ENCODE data around the gene ZSCAN12. TPM values are rescaled to one million over a fixed set of nuclear protein-coding genes. Genes with fewer than 3 reads are reported as not detected.
"Not testable (repeated sequence)": the region's sequence is repeated elsewhere in the genome, so short reads cannot be mapped to it uniquely, and the experiment has no call there.

Gene ZSCAN12
- polyA plus RNA-seq, 1 donor, result 17.0 TPM

GRCh38 chr6:28395918-28396317 lies 3.6 kb downstream of the ZSCAN12 start:
- no peak for DNase-seq

- DNase-seq, result no peak
Measured at GRCh38 chr6:28393912-28394662, 5.5 kb downstream of the ZSCAN12 start.

- no peak for DNase-seq
Measured at GRCh38 chr6:28390688-28391087, 8.9 kb downstream of the ZSCAN12 start.

GRCh38 chr6:28384143-28384533 lies 15.4 kb downstream of the ZSCAN12 start:
- no peak for DNase-seq

- DNase-seq, result peak; percentile 89
Measured at GRCh38 chr6:28383235-28384142, 16.1 kb downstream of the ZSCAN12 start.

DNA sequence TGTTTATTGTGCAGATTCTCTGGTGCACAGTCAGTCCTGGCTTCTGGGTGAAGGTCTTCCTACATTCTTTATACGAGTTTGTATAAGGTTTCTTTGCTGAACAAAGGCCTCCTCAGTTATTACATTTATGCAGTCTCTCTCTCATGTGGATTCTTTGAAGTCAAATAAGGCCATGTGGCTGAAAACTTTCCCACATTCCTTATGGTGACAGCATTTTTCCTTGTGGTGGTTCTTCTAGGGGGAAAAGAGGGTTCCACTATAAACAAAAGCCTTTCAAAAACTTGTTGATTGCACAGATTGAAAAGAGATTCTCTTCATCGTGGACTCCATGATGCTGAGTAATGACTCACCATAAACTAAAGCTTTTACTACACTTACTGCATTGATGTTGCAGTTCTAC lies 19.2 kb downstream of the ZSCAN12 start:
- no peak for DNase-seq

- DNase-seq, result no peak
Measured at GRCh38 chr6:28378644-28379043, 20.9 kb downstream of the ZSCAN12 start.

DNA sequence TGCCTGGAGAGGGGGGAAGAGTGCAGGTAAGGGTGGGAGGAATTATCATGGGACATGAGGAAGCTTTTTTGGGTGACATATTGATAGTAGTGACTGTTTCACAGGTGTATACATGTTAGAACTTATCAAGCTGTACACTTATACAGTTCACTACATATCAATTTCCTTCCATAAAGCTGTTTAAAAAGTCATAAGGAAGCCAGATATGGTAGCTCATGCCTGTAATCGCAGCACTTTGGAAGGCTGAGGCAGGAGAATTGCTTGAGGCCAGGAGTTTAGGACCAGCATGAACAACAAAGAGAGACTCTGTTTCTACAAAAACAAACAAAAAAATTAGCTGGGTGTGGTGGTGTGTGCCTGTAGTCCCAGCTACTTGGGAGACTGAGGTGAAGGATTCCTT lies 21.7 kb downstream of the ZSCAN12 start:
- DNase-seq, result no peak

DNA sequence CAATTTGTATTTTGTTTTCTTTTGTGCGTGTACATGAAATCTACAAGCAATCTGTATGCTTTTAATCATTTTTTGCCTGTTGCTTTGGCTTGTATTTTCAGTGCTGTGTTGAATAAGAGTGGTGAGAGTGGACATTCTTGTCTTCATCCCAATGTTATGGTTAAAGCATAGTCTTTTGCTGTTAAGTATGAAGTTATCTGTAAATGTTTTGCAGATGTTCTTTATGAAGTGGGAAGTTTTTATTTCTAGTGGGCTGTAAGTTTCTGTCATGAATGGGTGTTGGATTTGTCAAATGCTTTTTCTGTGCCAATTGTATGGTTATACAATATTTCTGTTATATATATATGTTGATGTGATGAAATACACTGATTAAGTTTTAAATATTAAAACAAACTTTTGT lies 25.6 kb downstream of the ZSCAN12 start:
- no peak for DNase-seq

DNA sequence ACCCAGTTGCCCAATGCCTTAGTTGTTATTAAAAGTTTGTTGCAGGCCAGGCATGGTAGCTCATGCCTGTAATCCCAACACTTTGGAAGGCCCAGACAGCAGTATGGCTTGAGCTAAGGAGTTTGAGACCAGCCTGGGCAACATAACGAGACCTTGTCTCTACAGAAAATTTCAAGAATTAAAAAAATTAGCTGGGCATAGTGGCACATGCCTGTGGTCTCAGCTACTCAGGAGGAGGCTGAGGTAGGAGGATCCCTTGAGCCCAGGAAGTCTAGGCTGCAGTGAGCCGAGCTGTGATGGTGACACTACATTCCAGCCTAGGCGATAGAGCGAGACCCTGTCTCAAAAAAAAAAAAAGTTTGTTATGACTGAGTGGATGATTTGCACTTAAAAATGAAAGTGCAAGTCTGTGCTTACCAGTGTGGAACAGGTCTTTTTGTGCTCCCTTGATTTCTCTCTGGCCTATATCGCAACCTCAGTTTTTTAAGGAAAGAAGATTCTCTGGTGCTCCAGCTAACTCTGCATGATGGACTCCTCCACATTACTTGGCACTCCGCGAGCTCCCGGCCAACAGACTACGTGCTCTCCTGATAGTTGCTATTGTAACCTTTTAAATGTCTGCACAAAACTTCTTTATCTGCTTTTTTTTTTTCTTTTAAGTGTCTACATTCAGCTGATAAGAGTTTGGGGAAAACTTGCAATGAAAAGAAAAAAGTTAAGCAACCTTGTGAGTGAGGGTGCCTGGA lies 27.7 kb downstream of the ZSCAN12 start:
- DNase-seq, result no peak

DNA sequence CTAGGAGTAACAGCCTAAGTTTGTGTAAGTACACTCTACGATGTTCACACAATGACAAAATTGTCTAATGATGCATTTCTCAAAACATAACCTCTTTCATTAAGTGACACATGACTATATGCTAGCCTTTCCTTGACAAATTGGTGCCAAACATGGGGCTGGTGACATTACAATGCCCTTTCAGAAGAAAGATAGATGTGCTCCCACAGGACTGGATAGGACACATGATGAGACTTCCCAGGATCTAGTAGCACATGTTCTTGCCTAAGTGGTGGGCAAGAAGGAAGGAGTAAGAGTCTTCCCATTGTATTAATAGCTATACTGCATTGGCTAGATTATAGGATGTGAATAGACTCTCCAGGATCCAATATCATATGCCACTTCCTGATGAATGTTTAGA lies 28.3 kb downstream of the ZSCAN12 start:
- DNase-seq, result no peak

DNA sequence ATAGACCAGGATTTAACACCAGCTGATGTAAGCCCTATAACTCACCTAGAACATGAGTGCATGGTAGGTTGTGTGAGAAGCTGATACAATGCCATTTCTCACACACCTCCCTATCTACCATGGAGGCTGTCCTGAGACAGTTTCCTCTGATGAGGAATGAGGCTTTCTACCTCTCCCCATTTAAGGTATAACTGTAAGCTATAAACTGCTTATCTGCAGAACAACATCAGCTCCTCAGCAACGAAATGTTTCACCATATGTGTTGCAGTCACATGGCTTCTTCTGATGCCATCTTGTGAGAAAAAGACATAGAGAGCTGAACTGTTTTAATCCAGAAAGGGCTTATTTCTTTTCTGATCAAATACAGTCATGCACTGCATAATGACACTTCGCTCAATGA lies 29.1 kb downstream of the ZSCAN12 start:
- no peak for DNase-seq

GRCh38 chr6:28369463-28369862 lies 30.1 kb downstream of the ZSCAN12 start:
- no peak for DNase-seq

GRCh38 chr6:28368522-28368921 lies 31.0 kb downstream of the ZSCAN12 start:
- DNase-seq, result no peak

DNA sequence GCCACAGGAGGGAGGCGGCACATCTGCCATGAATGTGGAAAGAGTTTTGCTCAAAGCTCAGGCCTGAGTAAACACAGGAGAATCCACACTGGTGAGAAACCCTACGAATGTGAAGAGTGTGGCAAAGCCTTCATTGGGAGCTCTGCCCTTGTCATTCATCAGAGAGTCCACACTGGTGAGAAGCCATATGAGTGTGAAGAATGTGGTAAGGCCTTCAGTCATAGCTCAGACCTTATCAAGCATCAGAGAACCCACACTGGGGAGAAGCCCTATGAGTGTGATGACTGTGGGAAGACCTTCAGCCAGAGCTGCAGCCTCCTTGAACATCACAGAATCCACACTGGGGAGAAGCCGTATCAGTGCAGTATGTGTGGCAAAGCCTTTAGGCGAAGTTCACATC lies 34.0 kb downstream of the ZSCAN12 start:
- DNase-seq, result not testable (repeated sequence)

GRCh38 chr6:28360961-28361360 lies 38.6 kb downstream of the ZSCAN12 start:
- DNase-seq, result no peak

GRCh38 chr6:28359562-28359961 lies 40.0 kb downstream of the ZSCAN12 start:
- DNase-seq, result not testable (repeated sequence)

DNA sequence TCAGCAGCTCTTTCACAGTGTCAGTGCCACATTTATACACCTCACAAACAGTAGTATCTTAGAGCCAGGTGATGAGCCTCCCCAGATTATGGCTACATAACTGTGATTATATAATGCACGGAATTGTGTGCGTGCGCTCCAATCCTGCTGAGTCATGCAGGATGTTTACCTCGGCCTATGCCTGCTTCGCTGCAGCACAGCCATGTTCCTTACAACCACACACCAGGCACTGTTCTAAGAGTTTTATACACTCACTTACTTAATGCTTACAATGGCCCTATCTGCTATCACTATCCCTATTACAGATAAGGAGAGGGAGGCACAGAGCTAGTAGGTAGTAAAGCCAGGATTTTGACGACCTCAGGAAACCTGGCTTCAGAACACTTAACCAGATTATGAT lies 42.5 kb downstream of the ZSCAN12 start:
- DNase-seq, result no peak

DNA sequence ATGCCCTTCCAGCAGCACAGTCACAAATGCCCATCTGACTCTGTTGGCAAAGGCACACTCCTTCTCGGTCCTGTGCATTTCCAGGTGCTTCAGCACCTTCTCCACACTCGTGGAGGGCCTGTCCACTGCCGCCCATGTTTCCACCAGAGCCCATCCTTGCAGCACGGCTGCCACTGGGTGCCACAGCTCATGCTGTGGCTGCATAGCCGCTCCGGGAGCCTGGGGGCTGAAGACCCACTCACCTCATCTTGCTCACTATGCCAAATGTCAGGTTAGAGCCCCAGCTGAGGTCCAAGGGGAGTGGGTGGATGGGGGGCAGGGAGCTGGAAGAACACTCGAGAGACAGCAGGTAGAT lies 42.9 kb downstream of the ZSCAN12 start:
- DNase-seq, result no peak

DNA sequence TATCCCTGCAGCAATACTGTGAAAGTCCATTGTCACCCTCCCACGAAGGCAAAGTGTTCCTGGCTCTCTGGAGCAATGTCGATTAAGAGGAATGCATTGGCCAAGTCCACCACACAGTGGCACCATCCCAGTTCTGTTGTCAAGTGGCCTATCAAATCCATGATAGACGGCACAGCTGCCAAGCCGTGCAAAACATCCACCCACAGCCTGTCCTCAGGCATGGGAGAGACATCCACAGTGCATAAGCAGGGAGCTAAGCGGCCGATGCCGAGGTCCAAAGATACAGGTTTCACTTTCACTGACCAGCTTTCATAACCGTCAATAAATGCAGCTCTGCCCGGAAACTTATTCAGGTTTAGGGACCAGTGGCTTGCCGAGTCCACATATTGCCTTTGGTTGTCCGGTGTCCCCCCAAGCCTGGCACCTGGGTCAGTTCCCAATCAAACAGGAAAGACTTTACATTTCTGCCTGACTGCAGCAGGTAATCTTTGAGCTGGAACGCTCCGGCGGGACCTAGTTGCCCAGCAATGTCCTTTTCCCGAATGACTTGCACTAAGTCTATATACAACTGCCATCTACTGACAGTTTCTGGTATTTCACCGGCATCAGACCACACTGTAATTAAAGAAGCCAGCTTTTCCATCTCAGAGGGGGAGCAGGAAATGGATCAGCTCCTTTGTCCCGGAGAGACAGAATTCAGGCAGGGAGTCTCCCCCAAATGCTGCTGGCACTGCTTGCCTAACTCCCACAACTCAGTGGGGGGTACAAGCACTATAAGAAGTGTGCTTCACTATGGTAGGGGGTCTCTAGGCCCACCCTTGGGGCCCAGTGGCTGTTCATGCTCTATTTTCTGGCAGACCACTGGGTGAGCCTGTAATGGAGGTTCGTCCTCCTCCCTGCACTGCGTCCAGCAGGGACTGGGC lies 43.5 kb downstream of the ZSCAN12 start:
- peak; percentile 92 for DNase-seq

GRCh38 chr6:28354688-28355554 lies 44.6 kb downstream of the ZSCAN12 start:
- DNase-seq, result no peak

Measured in left kidney (tissue), 2 donors.